Left lung (tissue), 10 donors: ENCODE results near the gene EHD2. TPM values are rescaled to one million over a fixed set of nuclear protein-coding genes. Genes with fewer than 3 reads are reported as not detected.

Experiments
- ATAC-seq: fragments of 200-7000 bp; cut with Tn5 transposase; one replicate; pipeline ENCODE4 v1.9.1; 2020; ENCODE audit warnings: moderate library complexity
- DNase-seq, 4 donors: peaks; one replicate each; pipeline ENCODE4 v3.0.0-alpha.2; 2013 to 2020
- H3K27ac ChIP-seq, 2 donors: fragments of 200-600 bp; sonication (generic) in 1 of 2; one replicate each; pipeline versions ENCODE4 v1.5.0 to v1.8.0; 2020 to 2021
- H3K27me3 ChIP-seq, 2 donors: fragments of 200-600 bp; sonication (generic) in 1 of 2; one replicate each; pipeline versions ENCODE4 v1.5.0 to v1.8.0; 2020 to 2021
- H3K36me3 ChIP-seq, 2 donors: fragments of 200-600 bp; sonication (generic) in 1 of 2; one replicate each; pipeline versions ENCODE4 v1.5.0 to v1.8.0; 2020 to 2021
- H3K4me1 ChIP-seq, 2 donors: fragments of 200-600 bp; one replicate each; pipeline ENCODE4 v1.8.0; 2021
- H3K4me3 ChIP-seq, 2 donors: fragments of 200-600 bp; sonication (generic) in 1 of 2; one replicate each; pipeline versions ENCODE4 v1.5.0 to v1.8.0; 2020 to 2021; ENCODE audit warnings: mild to moderate bottlenecking in 1 of 2
- H3K9me3 ChIP-seq, 2 donors: fragments of 200-600 bp; sonication (generic) in 1 of 2; one replicate each; pipeline versions ENCODE4 v1.5.0 to v1.8.0; 2020 to 2021
- intact Hi-C, 2 donors: fragments of 100-400 bp; cut with DNase I; formaldehyde crosslinking; loops; one replicate each; pipeline versions ENCODE4 v1.11.2 to v1.14.2; 2022
- polyA plus RNA-seq, 6 donors: library from polyadenylated mRNA; unstranded; fragments of 120-200 nt; gene quantifications; one replicate each; pipeline ENCODE4 v1.2.1, GENCODE V29; 2013; ENCODE audit not compliant: insufficient read length in 6 of 6
- total RNA-seq, 2 donors: library from RNA; stranded (reverse); fragmentation: NEBNext Ultra II Directional; extraction: Animal tissue kit (Norgen Biotek cat#: 25700); gene quantifications; one replicate each; pipeline ENCODE4 v1.2.1, GENCODE V29; 2021
- TF ChIP-seq, protein P1 (sequence below), 2 donors: fragments of 200-600 bp; sonication (generic) in 1 of 2; IDR thresholded peaks; one replicate each; pipeline versions ENCODE4 v1.5.0 to v1.8.0; 2021; ENCODE audit warnings: antibody characterized with exemption in 2 of 2
- donor health status: DM: no; HTN: yes; CAD: no.
- donor health status: DM: no; HTN: no; CAD: no.

Gene EHD2
- total and polyA plus RNA-seq, 8 donors = 97.3 to 263 (median 130) TPM

DNA sequence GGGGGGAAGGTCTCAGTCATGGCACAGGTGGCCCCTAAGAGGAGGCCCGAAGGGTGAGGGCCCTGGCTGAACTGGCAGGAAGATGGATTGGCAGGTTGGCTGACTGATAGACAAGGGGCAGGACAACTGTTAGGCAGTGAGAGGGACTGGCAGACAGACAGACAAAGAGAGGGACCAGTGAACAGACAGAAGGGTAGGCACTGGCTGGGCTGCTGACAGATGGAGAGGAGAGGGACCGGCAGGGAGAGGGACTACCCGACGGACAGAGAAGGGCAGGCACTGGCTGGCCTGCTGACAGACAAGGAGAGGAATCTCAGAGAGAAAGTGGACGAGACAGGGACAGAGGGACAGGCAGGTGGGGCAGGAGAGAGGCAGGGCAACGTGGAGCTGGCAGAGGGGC, 31.8 kb upstream of the EHD2 start:
- no peak for ATAC-seq
- Histone ChIP-seq H3K9me3 (no peaks in the 10 kb centered on the region), H3K27ac (no peak overlapping the region), H3K36me3 (peaks cover 0 to 76% of the 10 kb centered on the region in 2 donors), H3K27me3 (no peaks in the 10 kb centered on the region), H3K4me1 (no peaks in the 10 kb centered on the region), H3K4me3 (no peak overlapping the region)
- TF ChIP-seq, protein P1, sequence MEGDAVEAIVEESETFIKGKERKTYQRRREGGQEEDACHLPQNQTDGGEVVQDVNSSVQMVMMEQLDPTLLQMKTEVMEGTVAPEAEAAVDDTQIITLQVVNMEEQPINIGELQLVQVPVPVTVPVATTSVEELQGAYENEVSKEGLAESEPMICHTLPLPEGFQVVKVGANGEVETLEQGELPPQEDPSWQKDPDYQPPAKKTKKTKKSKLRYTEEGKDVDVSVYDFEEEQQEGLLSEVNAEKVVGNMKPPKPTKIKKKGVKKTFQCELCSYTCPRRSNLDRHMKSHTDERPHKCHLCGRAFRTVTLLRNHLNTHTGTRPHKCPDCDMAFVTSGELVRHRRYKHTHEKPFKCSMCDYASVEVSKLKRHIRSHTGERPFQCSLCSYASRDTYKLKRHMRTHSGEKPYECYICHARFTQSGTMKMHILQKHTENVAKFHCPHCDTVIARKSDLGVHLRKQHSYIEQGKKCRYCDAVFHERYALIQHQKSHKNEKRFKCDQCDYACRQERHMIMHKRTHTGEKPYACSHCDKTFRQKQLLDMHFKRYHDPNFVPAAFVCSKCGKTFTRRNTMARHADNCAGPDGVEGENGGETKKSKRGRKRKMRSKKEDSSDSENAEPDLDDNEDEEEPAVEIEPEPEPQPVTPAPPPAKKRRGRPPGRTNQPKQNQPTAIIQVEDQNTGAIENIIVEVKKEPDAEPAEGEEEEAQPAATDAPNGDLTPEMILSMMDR (IDR thresholded peaks at IDR 0.05) = no peak
- intact Hi-C loops = no loop called here
- DNase-seq = no peak

DNA sequence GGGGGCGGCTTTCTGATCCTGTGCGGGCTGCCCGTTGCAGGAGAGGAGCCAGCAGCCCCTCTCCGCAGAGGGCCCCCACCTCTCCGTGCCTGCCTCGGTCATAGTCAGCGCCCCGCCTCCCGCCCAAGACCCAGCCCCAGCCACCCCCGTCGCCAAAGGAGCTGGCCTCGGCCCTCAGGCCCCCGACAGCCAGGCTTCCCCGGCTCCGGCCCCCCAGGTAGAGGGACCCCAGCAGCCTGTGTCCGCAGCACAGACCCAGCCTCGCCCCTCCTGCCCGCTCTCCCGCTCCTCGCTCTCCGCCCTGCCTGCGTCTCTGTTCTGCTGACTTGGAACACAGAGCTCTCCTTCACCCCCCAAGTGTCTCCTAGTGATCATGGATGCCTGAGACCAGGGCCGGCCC, 31.3 kb upstream of the EHD2 start:
- Histone ChIP-seq H3K36me3 (peaks cover 0 to 72% of the 10 kb centered on the region in 2 donors), H3K9me3 (no peaks in the 10 kb centered on the region), H3K27ac (no peak overlapping the region), H3K4me1 (no peaks in the 10 kb centered on the region), H3K4me3 (no peak overlapping the region), H3K27me3 (no peaks in the 10 kb centered on the region)
- intact Hi-C loops = no loop called here
- ATAC-seq (no peak), DNase-seq (peak in 1 of 4 donors; percentile 74)
- TF ChIP-seq, protein P1 (IDR thresholded peaks at IDR 0.05) = no peak

DNA sequence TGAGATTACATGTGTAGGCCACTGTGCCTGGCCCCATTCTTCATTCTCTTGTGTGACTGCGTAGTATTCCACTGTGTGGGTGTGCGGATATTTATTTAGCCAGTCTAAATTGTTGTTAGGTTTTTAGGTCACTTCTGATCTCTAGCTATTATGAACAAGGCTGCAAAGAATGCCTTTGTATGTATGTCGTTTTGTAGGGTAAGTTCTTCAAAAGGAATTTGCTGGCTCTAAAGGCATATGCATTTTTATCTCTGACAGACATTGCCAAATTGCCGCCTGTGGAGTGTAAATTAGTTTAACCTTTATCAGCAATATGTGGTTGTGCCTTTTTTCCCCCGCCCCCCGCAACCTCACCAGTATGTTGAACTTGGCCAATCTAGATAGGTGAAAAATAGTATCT, 30.3 kb upstream of the EHD2 start:
- no peaks in the 10 kb centered on the region for H3K9me3 ChIP-seq
- H3K27ac ChIP-seq = no peak overlapping the region
- no peaks in the 10 kb centered on the region for H3K4me1 ChIP-seq
- H3K36me3 ChIP-seq = peaks cover 0 to 64% of the 10 kb centered on the region in 2 donors
- H3K4me3 ChIP-seq = no peak overlapping the region
- ATAC-seq (no peak), DNase-seq (peak in 1 of 4 donors; percentile 3)
- H3K27me3 ChIP-seq = no peaks in the 10 kb centered on the region
- intact Hi-C loops = no loop called here
- TF ChIP-seq, protein P1 (IDR thresholded peaks at IDR 0.05) = no peak

DNA sequence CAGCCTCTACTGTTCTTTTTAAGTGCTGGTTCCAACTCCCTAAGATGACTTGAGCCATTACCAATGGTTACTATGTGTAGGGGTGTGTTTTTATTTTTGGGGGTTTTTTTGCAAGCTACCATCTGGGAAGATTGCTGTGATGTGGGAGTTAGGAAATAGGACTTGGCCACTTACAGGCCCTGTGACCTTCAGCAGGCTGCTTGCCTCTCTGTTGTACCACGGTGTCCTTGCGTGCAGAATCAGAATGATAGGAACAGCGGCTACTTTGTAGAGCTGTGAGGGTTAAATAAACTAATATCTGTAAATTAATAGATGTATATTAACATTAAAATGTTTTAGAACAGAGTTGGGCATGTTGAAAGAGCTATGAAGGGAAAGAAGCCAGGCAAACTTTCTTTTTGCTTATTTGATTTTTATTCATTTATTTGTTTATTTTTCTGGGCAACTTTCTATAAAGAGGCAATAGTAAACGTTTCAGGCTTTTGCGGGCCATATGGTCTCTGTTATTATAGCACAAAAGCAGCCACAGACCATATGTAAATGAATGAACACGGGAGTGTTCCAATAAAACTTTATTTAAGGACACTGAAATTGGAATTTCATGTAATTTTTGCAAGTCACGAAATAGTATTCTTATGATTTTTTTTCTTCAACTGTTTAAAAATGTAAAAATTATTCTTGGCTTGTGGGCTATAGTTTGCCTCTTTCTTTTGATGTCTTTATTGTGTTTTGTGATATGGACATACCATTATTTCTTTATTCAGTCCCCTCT, 26.4 kb upstream of the EHD2 start:
- H3K4me3 ChIP-seq = no peak overlapping the region
- ATAC-seq (no peak), DNase-seq (peak in 1 of 4 donors; percentile 0)
- no peak overlapping the region for H3K27ac ChIP-seq
- intact Hi-C loops = no loop called here
- TF ChIP-seq, protein P1 (IDR thresholded peaks at IDR 0.05) = no peak
- H3K4me1 ChIP-seq = no peaks in the 10 kb centered on the region
- H3K9me3 ChIP-seq = no peaks in the 10 kb centered on the region
- H3K36me3 ChIP-seq = peaks cover 0 to 50% of the 10 kb centered on the region in 2 donors
- H3K27me3 ChIP-seq = no peaks in the 10 kb centered on the region

DNA sequence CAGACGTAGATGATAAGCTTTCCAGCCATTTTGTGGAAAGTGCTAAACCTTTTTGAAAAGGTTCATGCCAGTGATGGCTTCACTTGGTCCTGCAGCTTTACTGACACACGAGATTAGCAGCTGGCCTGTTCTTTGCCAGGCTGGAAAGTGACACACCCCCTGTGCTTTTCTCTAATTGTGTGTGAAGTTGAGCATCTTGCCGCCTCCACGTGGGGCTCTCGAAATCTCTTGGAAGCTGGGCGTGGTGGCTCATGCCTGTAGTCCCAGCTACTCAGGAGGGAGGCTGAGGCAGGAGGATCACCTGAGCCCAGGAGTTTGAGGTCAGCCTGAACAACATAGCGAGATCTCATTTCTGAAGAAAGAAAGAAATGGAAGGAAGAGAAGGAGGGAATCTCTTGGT, 25.3 kb upstream of the EHD2 start:
- Histone ChIP-seq H3K27ac (no peak overlapping the region), H3K27me3 (no peaks in the 10 kb centered on the region), H3K9me3 (no peaks in the 10 kb centered on the region), H3K36me3 (peaks cover 0 to 52% of the 10 kb centered on the region in 2 donors), H3K4me1 (no peaks in the 10 kb centered on the region), H3K4me3 (no peak overlapping the region)
- ATAC-seq (no peak), DNase-seq (peak in 1 of 4 donors; percentile 18)
- TF ChIP-seq, protein P1 (IDR thresholded peaks at IDR 0.05) = no peak
- intact Hi-C loops = no loop called here
